Measurements from ENCODE around the gene CCDC15.
"Not testable (repeated sequence)": the region's sequence is repeated elsewhere in the genome, so short reads cannot be mapped to it uniquely, and the experiment has no call there.

The CCDC15 gene

GRCh38 chr11:124942466-124943253 is 11.3 kb upstream of the CCDC15 start:
- no peak for DNase-seq

- DNase-seq: no peak
Measured at GRCh38 chr11:124943254-124943616, 10.8 kb upstream of the CCDC15 start.

GRCh38 chr11:124943741-124944140 is 10.3 kb upstream of the CCDC15 start:
- no peak for DNase-seq

- DNase-seq: no peak
Measured at GRCh38 chr11:124944565-124944964, 9.4 kb upstream of the CCDC15 start.

- no peak for DNase-seq
Measured at GRCh38 chr11:124945826-124946225, 8.2 kb upstream of the CCDC15 start.

- DNase-seq: no peak
Measured at GRCh38 chr11:124946735-124947141, 7.3 kb upstream of the CCDC15 start.

GRCh38 chr11:124950601-124951330 is 3.2 kb upstream of the CCDC15 start:
- DNase-seq: no peak

- no peak for DNase-seq
Measured at GRCh38 chr11:124951341-124951740, 2.7 kb upstream of the CCDC15 start.

GRCh38 chr11:124954590-124954955 is 571 bp downstream of the CCDC15 start:
- DNase-seq: no peak

GRCh38 chr11:124955035-124955434 is 1.0 kb downstream of the CCDC15 start:
- no peak for DNase-seq

- DNase-seq: no peak
Measured at GRCh38 chr11:124961972-124962609, 8.1 kb downstream of the CCDC15 start.

GRCh38 chr11:124968197-124968596 is 14.2 kb downstream of the CCDC15 start:
- DNase-seq: not testable (repeated sequence)

- no peak for DNase-seq
Measured at GRCh38 chr11:124970925-124971324, 16.9 kb downstream of the CCDC15 start.

GRCh38 chr11:124971810-124972209 is 17.8 kb downstream of the CCDC15 start:
- no peak for DNase-seq

- DNase-seq: no peak
Measured at GRCh38 chr11:124976531-124976930, 22.5 kb downstream of the CCDC15 start.

GRCh38 chr11:124977006-124977405 is 23.0 kb downstream of the CCDC15 start:
- DNase-seq: no peak

- DNase-seq: no peak
Measured at GRCh38 chr11:124978316-124978715, 24.3 kb downstream of the CCDC15 start.

- DNase-seq: no peak
Measured at GRCh38 chr11:124982043-124982442, 28.0 kb downstream of the CCDC15 start.

- DNase-seq: no peak
Measured at GRCh38 chr11:124983674-124984511, 29.9 kb downstream of the CCDC15 start.

- no peak for DNase-seq
Measured at GRCh38 chr11:124984512-124984854, 30.5 kb downstream of the CCDC15 start.

- no peak for DNase-seq
Measured at GRCh38 chr11:124987096-124987495, 33.1 kb downstream of the CCDC15 start.

GRCh38 chr11:124988063-124988462 is 34.1 kb downstream of the CCDC15 start:
- no peak for DNase-seq
